ENCODE results near the gene FAM83D.
A peak's percentile ranks its signal among the peaks of the same experiment; 100 is the strongest.

The FAM83D gene

GRCh38 chr20:38889792-38890496 lies 36.3 kb upstream of the FAM83D start:
- Mint-ChIP-seq H3K4me3 (no peak overlapping the region), H3K36me3 (ENCODE audit: low read depth) (peaks cover 24% of the 10 kb centered on the region), H3K27ac (peak overlapping the region; percentile 71), H3K4me1 (ENCODE audit: low read depth) (peaks cover 40% of the 10 kb centered on the region), H3K27me3 (ENCODE audit: low read depth) (no peaks in the 10 kb centered on the region), H3K9me3 (no peaks in the 10 kb centered on the region)

GRCh38 chr20:38890497-38890818 lies 35.8 kb upstream of the FAM83D start:
- H3K27ac Mint-ChIP-seq = peak overlapping the region; percentile 71
- H3K36me3 Mint-ChIP-seq (ENCODE audit: low read depth) = peaks cover 25% of the 10 kb centered on the region
- no peak overlapping the region for H3K4me3 Mint-ChIP-seq
- H3K9me3 Mint-ChIP-seq = no peaks in the 10 kb centered on the region
- peaks cover 40% of the 10 kb centered on the region for H3K4me1 Mint-ChIP-seq (ENCODE audit: low read depth)
- no peaks in the 10 kb centered on the region for H3K27me3 Mint-ChIP-seq (ENCODE audit: low read depth)

GRCh38 chr20:38892091-38892981 lies 33.9 kb upstream of the FAM83D start:
- H3K36me3 Mint-ChIP-seq (ENCODE audit: low read depth) = peaks cover 28% of the 10 kb centered on the region
- peak overlapping the region; percentile 92 for H3K27ac Mint-ChIP-seq
- no peak overlapping the region for H3K4me3 Mint-ChIP-seq
- H3K9me3 Mint-ChIP-seq = no peaks in the 10 kb centered on the region
- H3K27me3 Mint-ChIP-seq (ENCODE audit: low read depth) = no peaks in the 10 kb centered on the region
- peaks cover 38% of the 10 kb centered on the region for H3K4me1 Mint-ChIP-seq (ENCODE audit: low read depth)

GRCh38 chr20:38893056-38893564 lies 33.1 kb upstream of the FAM83D start:
- Mint-ChIP-seq H3K27me3 (ENCODE audit: low read depth) (no peaks in the 10 kb centered on the region), H3K27ac (peak overlapping the region; percentile 92), H3K4me3 (peak overlapping the region; percentile 73), H3K36me3 (ENCODE audit: low read depth) (peaks cover 35% of the 10 kb centered on the region), H3K9me3 (no peaks in the 10 kb centered on the region), H3K4me1 (ENCODE audit: low read depth) (peaks cover 38% of the 10 kb centered on the region)

GRCh38 chr20:38893565-38894090 lies 32.6 kb upstream of the FAM83D start:
- Mint-ChIP-seq H3K36me3 (ENCODE audit: low read depth) (peaks cover 38% of the 10 kb centered on the region), H3K4me3 (peak overlapping the region; percentile 73), H3K9me3 (no peaks in the 10 kb centered on the region), H3K4me1 (ENCODE audit: low read depth) (peaks cover 38% of the 10 kb centered on the region), H3K27ac (peak overlapping the region; percentile 92), H3K27me3 (ENCODE audit: low read depth) (no peaks in the 10 kb centered on the region)

GRCh38 chr20:38894091-38894847 lies 31.9 kb upstream of the FAM83D start:
- Mint-ChIP-seq H3K4me3 (peak overlapping the region; percentile 20), H3K27me3 (ENCODE audit: low read depth) (no peaks in the 10 kb centered on the region), H3K4me1 (ENCODE audit: low read depth) (peaks cover 38% of the 10 kb centered on the region), H3K27ac (peak overlapping the region; percentile 92), H3K36me3 (ENCODE audit: low read depth) (peaks cover 38% of the 10 kb centered on the region), H3K9me3 (no peaks in the 10 kb centered on the region)

- no peaks in the 10 kb centered on the region for H3K27me3 Mint-ChIP-seq (ENCODE audit: low read depth)
- H3K4me1 Mint-ChIP-seq (ENCODE audit: low read depth) = peaks cover 34% of the 10 kb centered on the region
- no peak overlapping the region for H3K27ac Mint-ChIP-seq
- H3K36me3 Mint-ChIP-seq (ENCODE audit: low read depth) = peaks cover 35% of the 10 kb centered on the region
- H3K4me3 Mint-ChIP-seq = no peak overlapping the region
- no peaks in the 10 kb centered on the region for H3K9me3 Mint-ChIP-seq
Measured at GRCh38 chr20:38895098-38895949, 30.9 kb upstream of the FAM83D start.

GRCh38 chr20:38896009-38896594 lies 30.1 kb upstream of the FAM83D start:
- Mint-ChIP-seq H3K36me3 (ENCODE audit: low read depth) (peaks cover 35% of the 10 kb centered on the region), H3K4me3 (peak overlapping the region; percentile 3), H3K27ac (peak overlapping the region; percentile 77), H3K4me1 (ENCODE audit: low read depth) (peaks cover 31% of the 10 kb centered on the region), H3K9me3 (no peaks in the 10 kb centered on the region), H3K27me3 (ENCODE audit: low read depth) (no peaks in the 10 kb centered on the region)

GRCh38 chr20:38897267-38897666 lies 28.9 kb upstream of the FAM83D start:
- H3K27me3 Mint-ChIP-seq (ENCODE audit: low read depth) = no peaks in the 10 kb centered on the region
- no peaks in the 10 kb centered on the region for H3K9me3 Mint-ChIP-seq
- peaks cover 28% of the 10 kb centered on the region for H3K4me1 Mint-ChIP-seq (ENCODE audit: low read depth)
- H3K4me3 Mint-ChIP-seq = no peak overlapping the region
- peaks cover 42% of the 10 kb centered on the region for H3K36me3 Mint-ChIP-seq (ENCODE audit: low read depth)
- H3K27ac Mint-ChIP-seq = no peak overlapping the region

- H3K4me3 Mint-ChIP-seq = no peak overlapping the region
- H3K27me3 Mint-ChIP-seq (ENCODE audit: low read depth) = no peaks in the 10 kb centered on the region
- H3K4me1 Mint-ChIP-seq (ENCODE audit: low read depth) = peaks cover 12% of the 10 kb centered on the region
- H3K27ac Mint-ChIP-seq = no peak overlapping the region
- peaks cover 15% of the 10 kb centered on the region for H3K9me3 Mint-ChIP-seq
- H3K36me3 Mint-ChIP-seq (ENCODE audit: low read depth) = peaks cover 57% of the 10 kb centered on the region
Measured at GRCh38 chr20:38900606-38901005, 25.6 kb upstream of the FAM83D start.

- H3K27ac Mint-ChIP-seq = no peak overlapping the region
- no peak overlapping the region for H3K4me3 Mint-ChIP-seq
- peaks cover 59% of the 10 kb centered on the region for H3K36me3 Mint-ChIP-seq (ENCODE audit: low read depth)
Measured at GRCh38 chr20:38902601-38903000, 23.6 kb upstream of the FAM83D start.

GRCh38 chr20:38903335-38903734 lies 22.9 kb upstream of the FAM83D start:
- Mint-ChIP-seq H3K4me1 (ENCODE audit: low read depth) (peaks cover 12% of the 10 kb centered on the region), H3K4me3 (no peak overlapping the region), H3K9me3 (peaks cover 15% of the 10 kb centered on the region), H3K36me3 (ENCODE audit: low read depth) (peaks cover 58% of the 10 kb centered on the region), H3K27me3 (ENCODE audit: low read depth) (no peaks in the 10 kb centered on the region), H3K27ac (peak overlapping the region; percentile 32)

More at GRCh38 chr20:38902601-38903000, 23.6 kb upstream of the FAM83D start:
- peaks cover 12% of the 10 kb centered on the region for H3K4me1 Mint-ChIP-seq (ENCODE audit: low read depth)
- H3K9me3 Mint-ChIP-seq = peaks cover 15% of the 10 kb centered on the region
- no peaks in the 10 kb centered on the region for H3K27me3 Mint-ChIP-seq (ENCODE audit: low read depth)

GRCh38 chr20:38905375-38905774 lies 20.8 kb upstream of the FAM83D start:
- H3K27ac Mint-ChIP-seq = no peak overlapping the region
- no peak overlapping the region for H3K4me3 Mint-ChIP-seq
- H3K4me1 Mint-ChIP-seq (ENCODE audit: low read depth) = peaks cover 14% of the 10 kb centered on the region
- peaks cover 62% of the 10 kb centered on the region for H3K36me3 Mint-ChIP-seq (ENCODE audit: low read depth)
- peaks cover 15% of the 10 kb centered on the region for H3K9me3 Mint-ChIP-seq
- H3K27me3 Mint-ChIP-seq (ENCODE audit: low read depth) = no peaks in the 10 kb centered on the region
